ENCODE results near the gene CDCA7L.

Gene CDCA7L

DNA sequence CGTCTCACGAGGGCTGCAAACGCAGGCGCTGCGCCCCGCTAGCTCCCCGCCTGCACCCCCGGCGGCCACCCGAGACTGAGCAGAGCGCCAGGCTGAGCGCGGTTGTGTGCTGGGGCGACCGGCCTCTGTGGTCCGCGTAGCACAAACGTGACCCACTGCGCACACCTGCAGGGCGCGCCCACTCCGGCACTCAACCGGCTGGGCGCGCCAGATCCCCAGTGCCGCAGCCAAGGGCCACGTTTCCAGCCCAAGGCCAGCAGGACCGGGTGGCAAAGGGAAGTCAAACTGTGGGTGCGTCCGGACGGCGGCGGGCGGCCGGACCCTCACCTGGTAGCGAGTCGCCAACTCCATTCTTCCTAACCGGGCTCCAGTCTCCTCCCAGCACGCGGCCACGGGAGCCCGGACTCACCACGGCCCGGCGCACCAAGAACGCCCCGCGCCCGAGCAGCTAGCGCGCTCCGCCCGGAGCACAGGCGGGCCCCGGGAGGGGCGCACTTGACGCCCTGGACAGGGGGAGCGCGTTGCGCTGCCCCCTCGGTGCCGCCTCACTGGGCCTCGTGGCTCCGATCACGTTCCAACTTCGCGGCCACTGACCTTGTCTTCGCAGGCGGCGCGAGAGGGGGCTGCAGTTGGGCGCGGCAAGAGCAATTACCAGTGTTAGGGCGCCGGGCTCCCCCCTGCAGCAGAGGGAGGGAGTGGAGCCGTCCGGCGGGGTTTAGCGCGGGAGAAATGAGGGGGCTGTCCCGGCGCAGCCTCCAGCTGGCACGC is at the start of gene CDCA7L (continued):
- TF ChIP-seq ZNF37A (tag by site-specific recombination; IDR thresholded peaks at IDR 0.05) (no peak), GLIS2 (tag by site-specific recombination; IDR thresholded peaks at IDR 0.05) (peak; percentile 50), ZNF473 (tag by site-specific recombination; IDR thresholded peaks at IDR 0.05) (no peak), ZNF211 (tag by site-specific recombination; IDR thresholded peaks at IDR 0.05; ENCODE audit: low read depth) (no peak), ZNF544 (tag by site-specific recombination; IDR thresholded peaks at IDR 0.05) (no peak), ZNF112 (tag by site-specific recombination; IDR thresholded peaks at IDR 0.05) (no peak), ZBTB21 (tag by site-specific recombination; IDR thresholded peaks at IDR 0.05) (no peak), ZNF121 (tag by site-specific recombination; IDR thresholded peaks at IDR 0.05) (no peak), ZNF23 (tag by site-specific recombination; IDR thresholded peaks at IDR 0.05; ENCODE audit: borderline replicate concordance) (no peak), ZNF404 (tag by site-specific recombination; IDR thresholded peaks at IDR 0.05) (no peak), ZNF133 (tag by site-specific recombination; IDR thresholded peaks at IDR 0.05) (no peak), ZBTB17 (tag by site-specific recombination; IDR thresholded peaks at IDR 0.05) (0 out of 2 replicates have a peak, but pooled peaks have one; percentile 61), ZBTB1 (tag by site-specific recombination; IDR thresholded peaks at IDR 0.05) (no peak), ZNF157 (tag by site-specific recombination; IDR thresholded peaks at IDR 0.05) (no peak), ZNF571 (tag by site-specific recombination; IDR thresholded peaks at IDR 0.05) (no peak), ZNF558 (tag by site-specific recombination; IDR thresholded peaks at IDR 0.05) (no peak), ZNF223 (tag by site-specific recombination; IDR thresholded peaks at IDR 0.05) (no peak), ZNF266 (tag by site-specific recombination; IDR thresholded peaks at IDR 0.05; ENCODE audit: low read depth) (no peak), RBAK (tag by site-specific recombination; IDR thresholded peaks at IDR 0.05) (no peak), BCL11A (tag by site-specific recombination; IDR thresholded peaks at IDR 0.05; ENCODE audit: low read depth) (no peak), ZNF600 (tag by site-specific recombination; IDR thresholded peaks at IDR 0.05) (peak; percentile 89), ZFP69B (tag by site-specific recombination; IDR thresholded peaks at IDR 0.05) (peak; percentile 70; the same call in 1 of the 2 replicates), ZNF501 (tag by site-specific recombination; IDR thresholded peaks at IDR 0.05) (peak; percentile 88), ZNF707 (tag by site-specific recombination; IDR thresholded peaks at IDR 0.05) (no peak), ZNF555 (tag by site-specific recombination; conservative IDR thresholded peaks at IDR 0.05) (no peak), ZNF114 (tag by site-specific recombination; IDR thresholded peaks at IDR 0.05) (no peak), ZNF426 (tag by site-specific recombination; IDR thresholded peaks at IDR 0.05) (no peak), ZNF514 (tag by site-specific recombination; IDR thresholded peaks at IDR 0.05) (no peak)
- TF ChIP-seq, protein P1, sequence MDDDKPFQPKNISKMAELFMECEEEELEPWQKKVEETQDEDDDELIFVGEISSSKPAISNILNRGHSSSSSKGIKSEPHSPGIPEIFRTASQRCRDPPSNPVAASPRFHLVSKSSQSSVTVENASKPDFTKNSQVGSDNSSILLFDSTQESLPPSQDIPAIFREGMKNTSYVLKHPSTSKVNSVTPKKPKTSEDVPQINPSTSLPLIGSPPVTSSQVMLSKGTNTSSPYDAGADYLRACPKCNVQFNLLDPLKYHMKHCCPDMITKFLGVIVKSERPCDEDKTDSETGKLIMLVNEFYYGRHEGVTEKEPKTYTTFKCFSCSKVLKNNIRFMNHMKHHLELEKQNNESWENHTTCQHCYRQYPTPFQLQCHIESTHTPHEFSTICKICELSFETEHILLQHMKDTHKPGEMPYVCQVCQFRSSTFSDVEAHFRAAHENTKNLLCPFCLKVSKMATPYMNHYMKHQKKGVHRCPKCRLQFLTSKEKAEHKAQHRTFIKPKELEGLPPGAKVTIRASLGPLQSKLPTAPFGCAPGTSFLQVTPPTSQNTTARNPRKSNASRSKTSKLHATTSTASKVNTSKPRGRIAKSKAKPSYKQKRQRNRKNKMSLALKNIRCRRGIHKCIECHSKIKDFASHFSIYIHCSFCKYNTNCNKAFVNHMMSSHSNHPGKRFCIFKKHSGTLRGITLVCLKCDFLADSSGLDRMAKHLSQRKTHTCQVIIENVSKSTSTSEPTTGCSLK (tag by site-specific recombination; IDR thresholded peaks at IDR 0.05) = no peak
- TF ChIP-seq, protein P2, sequence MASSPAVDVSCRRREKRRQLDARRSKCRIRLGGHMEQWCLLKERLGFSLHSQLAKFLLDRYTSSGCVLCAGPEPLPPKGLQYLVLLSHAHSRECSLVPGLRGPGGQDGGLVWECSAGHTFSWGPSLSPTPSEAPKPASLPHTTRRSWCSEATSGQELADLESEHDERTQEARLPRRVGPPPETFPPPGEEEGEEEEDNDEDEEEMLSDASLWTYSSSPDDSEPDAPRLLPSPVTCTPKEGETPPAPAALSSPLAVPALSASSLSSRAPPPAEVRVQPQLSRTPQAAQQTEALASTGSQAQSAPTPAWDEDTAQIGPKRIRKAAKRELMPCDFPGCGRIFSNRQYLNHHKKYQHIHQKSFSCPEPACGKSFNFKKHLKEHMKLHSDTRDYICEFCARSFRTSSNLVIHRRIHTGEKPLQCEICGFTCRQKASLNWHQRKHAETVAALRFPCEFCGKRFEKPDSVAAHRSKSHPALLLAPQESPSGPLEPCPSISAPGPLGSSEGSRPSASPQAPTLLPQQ (tag by site-specific recombination; IDR thresholded peaks at IDR 0.05) = peak; percentile 89
- TF ChIP-seq, protein P3, sequence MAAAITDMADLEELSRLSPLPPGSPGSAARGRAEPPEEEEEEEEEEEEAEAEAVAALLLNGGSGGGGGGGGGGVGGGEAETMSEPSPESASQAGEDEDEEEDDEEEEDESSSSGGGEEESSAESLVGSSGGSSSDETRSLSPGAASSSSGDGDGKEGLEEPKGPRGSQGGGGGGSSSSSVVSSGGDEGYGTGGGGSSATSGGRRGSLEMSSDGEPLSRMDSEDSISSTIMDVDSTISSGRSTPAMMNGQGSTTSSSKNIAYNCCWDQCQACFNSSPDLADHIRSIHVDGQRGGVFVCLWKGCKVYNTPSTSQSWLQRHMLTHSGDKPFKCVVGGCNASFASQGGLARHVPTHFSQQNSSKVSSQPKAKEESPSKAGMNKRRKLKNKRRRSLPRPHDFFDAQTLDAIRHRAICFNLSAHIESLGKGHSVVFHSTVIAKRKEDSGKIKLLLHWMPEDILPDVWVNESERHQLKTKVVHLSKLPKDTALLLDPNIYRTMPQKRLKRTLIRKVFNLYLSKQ (tag by site-specific recombination; IDR thresholded peaks at IDR 0.05; ENCODE audit: borderline replicate concordance) = no peak
- TF ChIP-seq, protein P4, sequence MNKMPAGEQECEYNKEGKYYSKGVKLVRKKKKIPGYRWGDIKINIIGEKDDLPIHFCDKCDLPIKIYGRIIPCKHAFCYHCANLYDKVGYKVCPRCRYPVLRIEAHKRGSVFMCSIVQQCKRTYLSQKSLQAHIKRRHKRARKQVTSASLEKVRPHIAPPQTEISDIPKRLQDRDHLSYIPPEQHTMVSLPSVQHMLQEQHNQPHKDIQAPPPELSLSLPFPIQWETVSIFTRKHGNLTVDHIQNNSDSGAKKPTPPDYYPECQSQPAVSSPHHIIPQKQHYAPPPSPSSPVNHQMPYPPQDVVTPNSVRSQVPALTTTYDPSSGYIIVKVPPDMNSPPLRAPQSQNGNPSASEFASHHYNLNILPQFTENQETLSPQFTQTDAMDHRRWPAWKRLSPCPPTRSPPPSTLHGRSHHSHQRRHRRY (tag by site-specific recombination; IDR thresholded peaks at IDR 0.05) = no peak
- TF ChIP-seq, protein P5, sequence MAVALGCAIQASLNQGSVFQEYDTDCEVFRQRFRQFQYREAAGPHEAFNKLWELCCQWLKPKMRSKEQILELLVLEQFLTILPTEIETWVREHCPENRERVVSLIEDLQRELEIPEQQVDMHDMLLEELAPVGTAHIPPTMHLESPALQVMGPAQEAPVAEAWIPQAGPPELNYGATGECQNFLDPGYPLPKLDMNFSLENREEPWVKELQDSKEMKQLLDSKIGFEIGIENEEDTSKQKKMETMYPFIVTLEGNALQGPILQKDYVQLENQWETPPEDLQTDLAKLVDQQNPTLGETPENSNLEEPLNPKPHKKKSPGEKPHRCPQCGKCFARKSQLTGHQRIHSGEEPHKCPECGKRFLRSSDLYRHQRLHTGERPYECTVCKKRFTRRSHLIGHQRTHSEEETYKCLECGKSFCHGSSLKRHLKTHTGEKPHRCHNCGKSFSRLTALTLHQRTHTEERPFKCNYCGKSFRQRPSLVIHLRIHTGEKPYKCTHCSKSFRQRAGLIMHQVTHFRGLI (tag by site-specific recombination; IDR thresholded peaks at IDR 0.05) = peak; percentile 98
